ENCODE measurements around the gene RNF157. TPM values are rescaled to one million over a fixed set of nuclear protein-coding genes. Genes with fewer than 3 reads are reported as not detected.

The RNF157 gene
- total and polyA plus RNA-seq, 2 of the 4 experiments (the other 2 are of a cell fraction): 0.54 to 1.3 TPM

GRCh38 chr17:76248013-76248782 lies 7.9 kb upstream of the RNF157 start:
- no peaks in the 10 kb centered on the region; the same call in 1 of the 2 replicates for H4K20me1 ChIP-seq (ENCODE audit: insufficient read depth, low read length)
- no peak overlapping the region for H3K9ac ChIP-seq (ENCODE audit: low read depth, low read length)
- no peak overlapping the region for H2AK5ac ChIP-seq (ENCODE audit: low read depth, low read length)
- no peak overlapping the region for H3K4ac ChIP-seq (ENCODE audit: low read depth, low read length)
- TF ChIP-seq NFE2L2 (IDR thresholded peaks at IDR 0.05; ENCODE audit: low read depth, low read length) (no peak), RFX5 (IDR thresholded peaks at IDR 0.05; ENCODE audit: low read depth, low read length) (no peak), SMC3 (IDR thresholded peaks at IDR 0.05; ENCODE audit: low read depth, low read length) (no peak), CHD1 (IDR thresholded peaks at IDR 0.05; ENCODE audit: low read depth, low read length) (no peak), CEBPB (IDR thresholded peaks at IDR 0.05; ENCODE audit: low read depth, low read length) (0 out of 2 replicates have a peak, but pooled peaks have one; percentile 26), MAZ (IDR thresholded peaks at IDR 0.05; ENCODE audit: borderline replicate concordance, low read depth, low read length) (no peak), MAFK (IDR thresholded peaks at IDR 0.05; ENCODE audit: low read depth, low read length) (no peak)
- no peak overlapping the region for H3K56ac ChIP-seq (ENCODE audit: extremely low read depth, insufficient read depth, low read length)
- no peak overlapping the region for H4K91ac ChIP-seq (ENCODE audit: insufficient read depth, low read depth, low read length)
- H3K4me3 ChIP-seq (ENCODE audit: insufficient read depth, low read depth, low read length): no peak overlapping the region
- no peak overlapping the region for H3K14ac ChIP-seq (replicated peaks; ENCODE audit: low read depth, low read length)
- WGBS, 2 experiments (ENCODE audit: extremely low coverage in 2 of 2, insufficient read length in 1 of 2): 85% methylated on average over 3 of the region's 11 CpGs; no CpG with 5 or more reads in 1 of the 2 experiments
- intact Hi-C loops (cut with micrococcal nuclease): no loop called here
- no peak overlapping the region for H3K18ac ChIP-seq (ENCODE audit: low read depth, low read length)
- H3K36me3 ChIP-seq (ENCODE audit: control insufficient read depth, insufficient read depth, low read length): no peaks in the 10 kb centered on the region
- H2BK120ac ChIP-seq (ENCODE audit: low read depth, low read length): no peak overlapping the region
- no peak overlapping the region for H2BK5ac ChIP-seq (ENCODE audit: low read depth, low read length, poor library complexity, severe bottlenecking)
- in situ Hi-C loops (cut with MboI; ENCODE audit: low sequenced_read_pairs): no loop called here
- CTCF ChIA-PET: interaction anchor here (0.6 to 1.4 kb wide), 2 partner anchors 31 to 97 kb away, joined by 4 read pairs; no protein-coding TSS in a partner anchor
- peaks cover 11% of the 10 kb centered on the region for H3K27me3 ChIP-seq (ENCODE audit: control insufficient read depth, insufficient read depth, low read length)
- H3K4me1 ChIP-seq (ENCODE audit: control insufficient read depth, insufficient read depth, low read length): peaks cover 15% of the 10 kb centered on the region
- dilution Hi-C loops (cut with HindIII; ENCODE audit: low sequenced_read_pairs, unreplicated experiment): no loop called here
- ATAC-seq (ENCODE audit: low read depth) (no peak), DNase-seq (no peak)
- no peak overlapping the region for H2AFZ ChIP-seq (replicated peaks; ENCODE audit: low read length, poor library complexity)
- POLR2A ChIA-PET (ENCODE audit: unreplicated experiment): no interaction called here
- H3K23ac ChIP-seq (ENCODE audit: low read depth, low read length): no peak overlapping the region
- no peak overlapping the region for H2AK9ac ChIP-seq (replicated peaks; ENCODE audit: low read depth, low read length, poor library complexity)
- BruUV-seq (replicated peaks): no TSS peak
- no peak overlapping the region for H3K4me2 ChIP-seq (ENCODE audit: low read depth, low read length)
- H2BK20ac ChIP-seq (ENCODE audit: low read depth, low read length): no peak overlapping the region
- no peak overlapping the region for H4K8ac ChIP-seq (ENCODE audit: low read depth in 2 of 2, low read length in 2 of 2)
- no peak overlapping the region for H4K5ac ChIP-seq (ENCODE audit: low read depth, low read length)
- no peak overlapping the region for H3K27ac ChIP-seq (ENCODE audit: insufficient read depth, low read length)
- H3K9me3 ChIP-seq (ENCODE audit: control insufficient read depth, insufficient read depth, low read length): no peaks in the 10 kb centered on the region
- no peaks in the 10 kb centered on the region; a peak in 1 of 4 replicates for H3K79me1 ChIP-seq (ENCODE audit: low read depth in 1 of 2, low read length in 2 of 2)
- no peak overlapping the region for H2BK15ac ChIP-seq (ENCODE audit: low read depth, low read length)
- H3K9me1 ChIP-seq (ENCODE audit: insufficient read depth, low read length): peaks cover 13% of the 10 kb centered on the region

All from IMR-90 (cell line).